HG03354 (cell line): ENCODE data around the gene SPRYD7.

Experiments used
- ATAC-seq: cut with Tn5 transposase; IDR thresholded peaks from one replicate; pipeline ENCODE4 v1.9.1; 2021; ENCODE audit warnings: mild to moderate bottlenecking; ENCODE audit not compliant: unreplicated experiment, poor library complexity, severe bottlenecking

The SPRYD7 gene

DNA sequence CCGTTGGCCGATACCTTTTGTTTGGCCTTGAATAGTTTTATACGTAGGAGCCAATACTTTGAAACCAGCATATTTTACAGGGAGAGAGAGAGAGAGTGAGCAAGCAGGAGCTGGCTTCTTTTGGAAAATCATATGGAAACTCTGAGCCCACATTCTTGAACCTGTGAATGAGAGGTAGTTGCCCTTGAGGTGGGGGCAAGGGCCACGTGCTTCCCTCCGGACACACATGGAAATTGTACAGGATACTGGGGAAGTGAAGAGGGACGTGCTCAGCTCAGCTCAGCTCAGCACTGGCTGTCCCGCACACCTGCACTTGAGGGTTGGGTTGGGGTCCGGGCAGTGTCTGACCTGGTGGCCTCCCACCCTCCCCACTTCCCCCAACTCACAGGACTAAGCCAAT lies 68.3 kb downstream of the SPRYD7 start:
- ATAC-seq: no peak

DNA sequence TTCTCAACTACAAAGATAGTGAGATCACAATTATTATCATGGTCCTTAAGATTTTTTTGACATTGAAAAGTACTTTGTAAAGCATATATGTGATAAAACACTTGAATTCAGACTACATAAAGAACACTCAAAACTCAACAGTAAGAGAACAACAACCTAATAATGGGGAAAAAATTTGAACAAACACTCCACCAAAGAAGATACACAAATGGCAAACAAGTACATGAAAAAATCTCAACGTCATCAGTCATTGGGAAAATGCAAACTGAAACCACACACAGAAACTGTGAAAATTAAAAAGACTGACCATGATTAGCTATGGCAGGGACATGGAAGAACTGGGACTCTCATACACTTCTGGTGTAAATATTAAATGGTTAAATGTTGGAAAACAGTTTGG lies 70.9 kb downstream of the SPRYD7 start:
- ATAC-seq: no peak

DNA sequence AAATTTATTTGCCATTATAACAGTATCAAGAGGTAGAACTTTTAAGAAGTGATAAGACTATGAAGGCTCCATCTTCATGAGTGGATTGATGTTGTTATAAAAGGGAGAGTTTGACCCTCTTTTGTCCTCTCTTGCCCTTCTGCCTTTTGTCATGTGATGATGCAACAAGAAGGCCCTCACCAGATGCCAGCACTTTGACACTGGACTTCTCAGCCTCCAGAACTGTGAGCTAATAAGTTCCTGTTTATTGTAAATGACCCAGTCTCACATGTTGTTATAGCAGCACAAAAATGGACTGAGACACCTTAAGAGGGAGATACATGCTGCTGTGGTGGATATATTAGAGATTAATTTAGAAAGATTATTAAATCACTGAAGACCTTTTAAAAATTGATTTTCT lies 71.6 kb downstream of the SPRYD7 start:
- no peak for ATAC-seq
